HS-5 (cell line): ENCODE data around the gene GIMAP8.
A peak's percentile ranks its signal among the peaks of the same experiment; 100 is the strongest.

Experiments used
- DNase-seq: peaks from one replicate; pipeline ENCODE4 v3.0.0-alpha.2; 2012; ENCODE audit warnings: low read depth

The GIMAP8 gene

GRCh38 chr7:150411606-150412005 lies 38.8 kb upstream of the GIMAP8 start:
- DNase-seq, result no peak

DNA sequence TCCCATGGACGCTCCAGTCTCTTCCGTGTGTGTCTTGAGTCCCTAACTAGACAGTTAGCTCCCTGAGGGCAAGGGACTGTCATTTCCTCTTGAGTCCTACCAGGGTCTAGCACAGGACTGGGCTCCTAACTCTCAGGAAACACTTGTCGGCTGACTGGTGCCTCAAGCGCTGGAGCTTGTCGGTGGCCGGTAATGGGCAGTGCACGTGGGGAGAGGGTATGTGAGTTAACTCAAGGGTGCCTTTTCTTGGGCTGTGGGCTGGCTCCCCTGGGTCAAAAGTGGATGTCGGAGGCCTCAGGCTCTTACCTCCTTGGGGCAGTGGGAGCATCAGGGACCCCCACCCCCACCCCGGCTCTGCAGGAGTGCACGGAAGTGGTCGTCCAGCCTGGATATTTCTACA lies 38.4 kb upstream of the GIMAP8 start:
- DNase-seq, result no peak

- DNase-seq, result no peak
These were observed 37.6 kb upstream of the GIMAP8 start for GRCh38 chr7:150412518-150413488.

GRCh38 chr7:150413640-150414081 lies 36.8 kb upstream of the GIMAP8 start:
- DNase-seq, result no peak

- DNase-seq, result no peak
These were observed 35.0 kb upstream of the GIMAP8 start for GRCh38 chr7:150415161-150416153.

DNA sequence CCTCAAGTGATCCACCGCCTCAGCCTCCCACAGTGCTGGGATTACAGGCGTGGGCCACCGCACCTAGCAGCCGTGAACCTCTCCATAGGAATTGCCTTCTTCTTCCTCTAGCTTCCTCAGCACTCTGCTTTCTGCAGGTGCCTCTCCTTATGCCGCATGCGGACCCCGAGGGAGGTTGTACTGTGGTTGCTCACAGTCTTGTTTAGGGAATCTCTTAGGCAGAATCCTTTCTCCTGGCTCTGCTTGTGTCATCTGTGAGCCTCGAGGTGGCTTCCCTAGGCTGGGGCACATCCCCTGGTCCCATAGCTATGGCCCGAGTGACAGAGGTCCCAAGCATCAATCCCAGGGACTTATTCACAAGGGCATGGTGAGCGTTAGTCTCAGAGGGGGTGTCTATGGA lies 33.2 kb upstream of the GIMAP8 start:
- no peak for DNase-seq

DNA sequence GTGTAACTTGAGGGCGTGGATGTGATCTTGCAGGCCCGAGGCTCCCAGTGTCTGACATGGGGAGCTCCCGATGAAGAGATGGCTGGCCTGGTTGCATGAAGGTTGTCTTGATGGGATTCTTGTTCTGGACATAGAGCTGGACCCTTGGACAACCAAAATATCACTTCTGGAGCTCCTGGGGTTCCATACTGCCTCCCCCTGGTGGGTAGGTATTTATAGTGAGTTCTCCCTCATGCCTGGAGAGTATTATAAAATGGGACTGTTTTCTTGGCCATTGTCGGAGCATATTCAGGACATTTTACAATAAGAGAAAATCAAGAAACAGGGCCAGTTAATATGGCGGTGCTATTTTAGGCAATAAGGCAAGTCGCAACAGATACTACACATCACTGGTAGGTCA lies 32.6 kb upstream of the GIMAP8 start:
- no peak for DNase-seq

- no peak for DNase-seq
These were observed 30.2 kb upstream of the GIMAP8 start for GRCh38 chr7:150420242-150420641.

GRCh38 chr7:150420987-150421674 lies 29.3 kb upstream of the GIMAP8 start:
- no peak for DNase-seq

DNA sequence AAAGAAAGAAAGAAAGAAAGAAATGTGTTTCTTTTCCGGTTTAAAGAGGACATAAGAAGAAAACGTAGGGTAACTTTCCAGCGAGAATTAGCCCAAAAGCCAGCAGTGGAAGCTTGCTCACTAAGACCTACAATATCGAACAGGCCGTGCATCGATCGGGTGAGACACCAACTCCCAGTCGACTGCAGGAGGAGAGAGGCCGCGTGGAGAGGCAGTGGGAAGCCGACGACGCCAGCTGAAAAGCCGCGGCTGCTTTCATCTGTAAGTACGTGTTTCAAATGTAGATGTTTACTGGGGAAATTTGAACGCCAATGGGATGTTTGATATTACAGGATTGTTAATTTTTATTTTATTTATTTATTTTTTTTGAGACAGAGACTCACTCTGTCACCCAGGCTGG lies 28.6 kb upstream of the GIMAP8 start:
- no peak for DNase-seq

GRCh38 chr7:150425670-150426069 lies 24.8 kb upstream of the GIMAP8 start:
- no peak for DNase-seq

- DNase-seq, result peak; percentile 69
These were observed 21.6 kb upstream of the GIMAP8 start for GRCh38 chr7:150428671-150429451.

DNA sequence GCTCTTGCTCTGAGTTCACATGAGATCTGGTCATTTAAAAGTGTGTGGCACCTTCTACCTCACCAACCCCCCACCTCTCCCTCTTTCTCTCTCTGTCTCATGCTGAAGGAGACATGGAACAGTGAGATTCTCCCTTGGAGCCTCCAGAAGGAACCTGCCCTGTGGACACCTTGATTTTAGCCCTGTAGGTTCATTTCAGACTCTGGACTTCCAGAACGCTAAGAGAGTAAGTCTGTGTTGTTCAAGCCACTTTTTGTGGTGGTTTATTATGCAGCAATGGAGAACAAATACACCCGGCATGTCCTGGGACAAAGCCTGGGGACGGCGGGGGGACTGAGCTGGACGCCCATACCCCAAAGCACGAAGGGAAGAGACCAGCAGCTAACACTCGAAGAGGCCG lies 20.7 kb upstream of the GIMAP8 start:
- no peak for DNase-seq

DNA sequence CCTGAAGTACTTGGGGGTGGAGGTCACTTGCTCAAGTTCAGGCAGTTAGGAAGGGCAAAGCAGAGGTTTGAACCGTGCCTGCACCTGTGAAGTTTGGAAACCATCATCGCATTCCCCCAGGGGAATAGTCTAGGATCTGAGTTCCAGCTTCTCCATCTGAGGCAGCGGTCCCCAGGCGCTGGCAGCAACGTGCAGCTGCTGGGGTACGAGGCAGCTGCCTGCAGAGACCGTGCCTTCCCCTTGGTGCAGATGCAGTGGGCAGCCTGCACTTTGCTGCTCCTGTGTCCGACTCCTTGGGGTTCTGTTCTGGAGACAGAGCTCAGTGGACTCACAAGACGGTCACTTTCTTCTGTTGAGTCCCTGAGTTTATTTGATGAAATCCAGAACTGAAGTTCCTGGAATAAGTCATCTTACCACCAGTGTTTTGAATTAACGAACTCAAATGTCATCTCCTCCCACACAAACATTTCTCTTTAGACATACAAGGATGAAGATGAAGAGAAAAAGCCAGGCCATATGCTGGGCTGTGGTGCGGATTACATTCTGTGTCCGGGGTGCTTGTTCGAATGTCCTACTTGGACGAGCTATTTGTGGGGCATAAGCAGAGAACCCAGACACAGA lies 19.9 kb upstream of the GIMAP8 start:
- no peak for DNase-seq

DNA sequence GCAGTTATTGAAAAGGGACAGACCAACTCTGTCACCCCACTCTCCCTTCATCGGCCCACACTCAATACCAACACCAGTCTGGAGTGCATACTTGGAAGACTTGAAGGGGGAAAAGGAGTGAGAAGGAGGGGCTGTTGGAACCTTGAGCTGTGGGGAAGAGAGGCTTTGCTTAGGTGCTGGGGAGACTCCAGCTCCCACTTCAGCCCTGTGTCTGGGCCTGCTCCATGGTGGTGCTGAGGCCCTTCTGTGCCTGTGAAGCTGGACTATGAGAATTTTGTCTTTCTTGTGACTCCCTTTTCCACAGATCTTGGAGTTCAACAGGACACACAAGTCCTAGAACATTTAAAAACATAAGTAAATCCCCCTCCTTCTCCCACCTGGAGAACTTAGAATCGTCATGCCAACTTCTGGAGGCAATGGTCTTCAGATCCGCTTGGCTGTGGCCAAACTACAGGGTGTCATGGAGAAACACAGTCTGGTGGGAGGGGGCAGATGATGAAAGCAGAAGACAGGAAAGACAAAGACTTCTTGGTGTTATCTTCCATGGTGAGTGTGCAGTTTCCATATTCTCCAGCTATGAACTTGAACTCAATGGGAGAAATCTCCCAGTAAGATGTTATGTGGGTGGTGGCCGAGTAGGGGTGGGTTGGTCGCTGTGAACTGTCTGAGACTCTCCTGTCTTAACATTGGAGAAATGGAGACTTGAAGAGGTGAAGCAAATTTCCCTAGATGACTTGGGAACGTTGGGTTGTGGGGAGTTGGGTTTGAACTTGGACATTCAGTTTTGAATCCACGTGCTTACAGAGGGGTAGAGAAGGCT lies 18.4 kb upstream of the GIMAP8 start:
- DNase-seq, result no peak

DNA sequence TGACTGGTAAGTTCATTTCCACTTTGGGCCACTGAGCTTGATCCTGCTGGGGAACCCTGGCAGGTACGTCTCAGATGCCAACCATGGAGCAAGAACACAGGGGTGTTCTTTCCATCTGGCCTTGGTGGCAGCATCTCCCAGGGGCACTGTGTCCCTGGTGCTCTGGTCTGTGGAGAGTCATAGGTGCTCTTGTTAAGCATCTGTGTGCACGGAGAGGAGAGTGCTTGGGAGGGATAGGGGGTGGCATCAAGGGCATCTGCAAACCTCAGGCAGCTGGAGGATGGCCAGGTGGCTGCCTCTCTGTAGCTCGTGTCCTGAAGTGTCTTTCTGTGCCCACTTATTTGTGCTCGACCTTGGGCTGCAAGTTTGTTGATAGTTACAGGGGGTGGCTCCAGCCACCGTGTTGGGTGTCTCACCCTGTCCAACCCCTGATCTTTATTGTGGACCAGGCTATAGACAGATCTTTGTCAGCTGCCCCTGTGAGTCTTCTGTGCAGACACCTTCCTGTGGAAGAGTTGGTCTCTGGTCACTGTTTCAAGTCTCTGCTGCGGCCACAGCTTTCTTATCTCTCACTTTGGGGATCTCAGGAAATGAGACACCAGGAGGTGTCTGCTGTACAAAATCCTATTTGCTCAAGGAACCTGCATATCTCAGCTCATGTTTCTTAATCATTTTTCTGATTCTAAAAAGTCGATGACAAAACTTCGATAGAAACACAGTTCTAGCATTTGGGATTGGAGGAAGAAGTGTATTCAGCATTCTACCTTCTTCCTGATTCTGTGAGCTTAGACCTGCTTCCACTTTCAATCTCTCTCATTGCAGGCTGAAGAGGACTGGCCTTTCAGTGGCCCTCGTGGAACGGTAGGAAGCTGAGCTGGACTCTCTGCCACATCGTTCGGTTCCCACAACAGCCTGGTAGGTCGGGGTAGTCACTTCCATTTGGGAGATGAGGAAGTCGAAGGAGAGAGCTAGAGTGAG lies 17.2 kb upstream of the GIMAP8 start:
- DNase-seq, result no peak

GRCh38 chr7:150434240-150434639 lies 16.2 kb upstream of the GIMAP8 start:
- no peak for DNase-seq

DNA sequence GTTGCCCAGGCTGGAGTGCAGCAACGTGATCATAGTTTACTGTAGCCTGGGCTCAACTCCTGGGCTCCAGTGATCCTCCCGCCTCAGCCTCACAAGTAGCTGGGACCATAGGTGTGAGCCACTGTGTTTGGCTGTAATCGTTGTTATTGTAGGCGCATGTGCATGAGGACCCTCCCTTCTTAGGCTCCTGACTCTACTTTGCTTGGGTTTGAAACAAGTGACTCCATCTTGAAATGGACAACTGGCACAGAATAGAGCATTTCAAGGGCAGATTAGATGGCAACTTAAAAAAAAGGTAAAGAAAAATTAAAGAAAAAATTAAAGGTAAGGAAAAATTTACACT lies 15.4 kb upstream of the GIMAP8 start:
- no peak for DNase-seq
